ENCODE measurements around the gene TEK.

The TEK gene

DNA sequence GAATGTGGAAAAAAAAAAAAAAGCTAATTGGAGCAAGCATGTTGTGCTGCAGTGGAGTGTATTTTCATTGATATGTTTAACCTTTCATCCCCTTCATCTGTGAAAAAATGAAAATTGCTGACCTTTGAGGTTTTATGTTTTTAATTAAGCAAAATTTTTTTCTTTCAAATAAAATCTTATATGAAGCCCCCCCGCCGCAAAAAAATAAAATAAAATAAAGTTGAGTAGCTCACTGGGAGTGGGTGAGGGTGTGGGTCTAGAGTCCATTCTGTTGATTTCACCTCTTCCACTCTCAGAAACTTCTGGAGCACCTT lies 43.3 kb downstream of the TEK start:
- TF ChIP-seq YY1 (IDR thresholded peaks at IDR 0.05; ENCODE audit: low read depth) (no peak), EGR1 (IDR thresholded peaks at IDR 0.05) (no peak), TEAD4 (IDR thresholded peaks at IDR 0.05) (no peak), EP300 (IDR thresholded peaks at IDR 0.05; ENCODE audit: borderline replicate concordance) (no peak), FOXM1 (IDR thresholded peaks at IDR 0.05; ENCODE audit: borderline replicate concordance, low read depth) (no peak), NFIC (IDR thresholded peaks at IDR 0.05) (no peak), CREB1 (IDR thresholded peaks at IDR 0.05; ENCODE audit: low read depth) (no peak), TAF1 (IDR thresholded peaks at IDR 0.05; ENCODE audit: low read depth) (no peak), RAD21 (IDR thresholded peaks at IDR 0.05; ENCODE audit: low read depth) (no peak), TCF12 (IDR thresholded peaks at IDR 0.05; ENCODE audit: low read depth) (no peak), CEBPB (IDR thresholded peaks at IDR 0.05) (no peak)
- TF ChIP-seq, protein P1, sequence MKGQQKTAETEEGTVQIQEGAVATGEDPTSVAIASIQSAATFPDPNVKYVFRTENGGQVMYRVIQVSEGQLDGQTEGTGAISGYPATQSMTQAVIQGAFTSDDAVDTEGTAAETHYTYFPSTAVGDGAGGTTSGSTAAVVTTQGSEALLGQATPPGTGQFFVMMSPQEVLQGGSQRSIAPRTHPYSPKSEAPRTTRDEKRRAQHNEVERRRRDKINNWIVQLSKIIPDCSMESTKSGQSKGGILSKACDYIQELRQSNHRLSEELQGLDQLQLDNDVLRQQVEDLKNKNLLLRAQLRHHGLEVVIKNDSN (IDR thresholded peaks at IDR 0.05): no peak
- TF ChIP-seq, protein P2, sequence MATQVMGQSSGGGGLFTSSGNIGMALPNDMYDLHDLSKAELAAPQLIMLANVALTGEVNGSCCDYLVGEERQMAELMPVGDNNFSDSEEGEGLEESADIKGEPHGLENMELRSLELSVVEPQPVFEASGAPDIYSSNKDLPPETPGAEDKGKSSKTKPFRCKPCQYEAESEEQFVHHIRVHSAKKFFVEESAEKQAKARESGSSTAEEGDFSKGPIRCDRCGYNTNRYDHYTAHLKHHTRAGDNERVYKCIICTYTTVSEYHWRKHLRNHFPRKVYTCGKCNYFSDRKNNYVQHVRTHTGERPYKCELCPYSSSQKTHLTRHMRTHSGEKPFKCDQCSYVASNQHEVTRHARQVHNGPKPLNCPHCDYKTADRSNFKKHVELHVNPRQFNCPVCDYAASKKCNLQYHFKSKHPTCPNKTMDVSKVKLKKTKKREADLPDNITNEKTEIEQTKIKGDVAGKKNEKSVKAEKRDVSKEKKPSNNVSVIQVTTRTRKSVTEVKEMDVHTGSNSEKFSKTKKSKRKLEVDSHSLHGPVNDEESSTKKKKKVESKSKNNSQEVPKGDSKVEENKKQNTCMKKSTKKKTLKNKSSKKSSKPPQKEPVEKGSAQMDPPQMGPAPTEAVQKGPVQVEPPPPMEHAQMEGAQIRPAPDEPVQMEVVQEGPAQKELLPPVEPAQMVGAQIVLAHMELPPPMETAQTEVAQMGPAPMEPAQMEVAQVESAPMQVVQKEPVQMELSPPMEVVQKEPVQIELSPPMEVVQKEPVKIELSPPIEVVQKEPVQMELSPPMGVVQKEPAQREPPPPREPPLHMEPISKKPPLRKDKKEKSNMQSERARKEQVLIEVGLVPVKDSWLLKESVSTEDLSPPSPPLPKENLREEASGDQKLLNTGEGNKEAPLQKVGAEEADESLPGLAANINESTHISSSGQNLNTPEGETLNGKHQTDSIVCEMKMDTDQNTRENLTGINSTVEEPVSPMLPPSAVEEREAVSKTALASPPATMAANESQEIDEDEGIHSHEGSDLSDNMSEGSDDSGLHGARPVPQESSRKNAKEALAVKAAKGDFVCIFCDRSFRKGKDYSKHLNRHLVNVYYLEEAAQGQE (IDR thresholded peaks at IDR 0.05; ENCODE audit: low read depth): no peak

DNA sequence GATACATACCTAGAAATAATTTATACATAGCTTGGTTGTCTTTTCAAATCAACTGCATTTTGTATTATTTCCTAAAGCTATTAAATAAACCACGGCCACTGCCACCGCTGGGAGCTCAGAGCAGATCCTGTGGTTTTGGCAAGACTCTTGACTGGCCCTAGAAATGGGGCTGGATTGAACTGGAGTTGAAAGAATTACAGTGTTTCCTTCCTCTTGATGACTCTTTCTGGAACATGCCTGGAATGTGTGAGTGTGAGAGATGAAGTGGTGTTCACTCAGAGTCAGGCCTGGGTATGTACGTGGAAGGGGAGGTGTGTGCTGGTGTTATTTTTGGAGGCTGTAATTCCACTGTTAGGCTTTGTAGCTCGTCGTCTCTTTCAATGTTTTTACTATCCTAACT lies 45.9 kb downstream of the TEK start:
- TF ChIP-seq CREB1 (IDR thresholded peaks at IDR 0.05; ENCODE audit: low read depth): no peak
- TF ChIP-seq NFIC (IDR thresholded peaks at IDR 0.05): no peak

DNA sequence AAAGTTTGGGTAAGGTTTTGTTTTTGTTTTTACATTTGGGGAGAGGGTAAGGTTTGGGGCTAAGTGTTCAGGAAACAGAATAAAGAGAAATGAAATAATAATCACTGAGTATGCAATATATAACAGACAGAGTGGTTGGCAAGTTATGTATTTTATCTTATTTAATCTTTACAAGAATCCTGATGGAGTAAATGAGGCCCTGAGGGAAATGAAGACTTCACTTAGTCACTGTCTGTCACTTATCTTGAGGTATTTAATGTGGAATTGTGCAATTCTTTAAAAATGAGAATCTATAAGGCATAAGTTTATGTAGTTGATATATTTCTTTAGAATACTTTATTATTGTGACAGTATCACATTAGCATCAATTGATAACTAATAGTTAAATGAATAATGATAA lies 48.1 kb downstream of the TEK start:
- TF ChIP-seq CEBPB (IDR thresholded peaks at IDR 0.05) (no peak), TEAD4 (IDR thresholded peaks at IDR 0.05) (no peak), TAF1 (IDR thresholded peaks at IDR 0.05; ENCODE audit: low read depth) (no peak), CREB1 (IDR thresholded peaks at IDR 0.05; ENCODE audit: low read depth) (no peak), RAD21 (IDR thresholded peaks at IDR 0.05; ENCODE audit: low read depth) (no peak), NFIC (IDR thresholded peaks at IDR 0.05) (no peak)

DNA sequence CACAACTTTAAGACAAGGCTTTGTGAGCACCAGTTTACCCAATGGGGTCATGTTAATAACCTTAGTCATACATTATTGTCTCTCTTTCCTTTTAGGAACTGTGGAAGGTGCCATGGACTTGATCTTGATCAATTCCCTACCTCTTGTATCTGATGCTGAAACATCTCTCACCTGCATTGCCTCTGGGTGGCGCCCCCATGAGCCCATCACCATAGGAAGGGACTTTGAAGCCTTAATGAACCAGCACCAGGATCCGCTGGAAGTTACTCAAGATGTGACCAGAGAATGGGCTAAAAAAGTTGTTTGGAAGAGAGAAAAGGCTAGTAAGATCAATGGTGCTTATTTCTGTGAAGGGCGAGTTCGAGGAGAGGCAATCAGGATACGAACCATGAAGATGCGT lies 48.7 kb downstream of the TEK start:
- TF ChIP-seq CREB1 (IDR thresholded peaks at IDR 0.05; ENCODE audit: low read depth) (no peak), RAD21 (IDR thresholded peaks at IDR 0.05; ENCODE audit: low read depth) (no peak), TCF12 (IDR thresholded peaks at IDR 0.05; ENCODE audit: low read depth) (no peak), YY1 (IDR thresholded peaks at IDR 0.05; ENCODE audit: low read depth) (no peak), TAF1 (IDR thresholded peaks at IDR 0.05; ENCODE audit: low read depth) (no peak), EP300 (IDR thresholded peaks at IDR 0.05; ENCODE audit: borderline replicate concordance) (no peak), ZBTB7A (IDR thresholded peaks at IDR 0.05; ENCODE audit: low read depth) (no peak), FOXM1 (IDR thresholded peaks at IDR 0.05; ENCODE audit: borderline replicate concordance, low read depth) (no peak), TEAD4 (IDR thresholded peaks at IDR 0.05) (no peak), CEBPB (IDR thresholded peaks at IDR 0.05) (no peak), EGR1 (IDR thresholded peaks at IDR 0.05) (no peak)
- TF ChIP-seq, protein P1 (IDR thresholded peaks at IDR 0.05): no peak
- TF ChIP-seq, protein P2 (IDR thresholded peaks at IDR 0.05; ENCODE audit: low read depth): no peak

DNA sequence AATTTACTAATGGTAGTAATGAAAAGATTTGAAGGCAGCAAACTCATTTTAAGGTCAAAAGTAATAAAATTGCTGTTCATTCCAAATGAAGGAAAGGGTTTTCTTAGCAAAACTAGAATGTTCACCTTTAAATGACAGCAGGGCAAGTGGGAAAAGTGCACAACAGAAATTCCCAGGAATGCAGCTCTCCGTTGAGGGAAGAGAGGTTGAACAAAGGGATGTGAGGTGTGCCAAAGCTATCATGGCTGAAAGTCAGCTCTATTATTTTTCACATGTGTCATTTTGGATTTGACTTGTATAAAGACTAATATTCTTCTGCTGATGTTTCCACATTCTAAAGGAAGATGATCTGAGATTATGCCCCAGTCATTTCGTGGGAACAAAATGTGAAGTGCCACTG lies 51.6 kb downstream of the TEK start:
- no peak for TF ChIP-seq FOXM1 (IDR thresholded peaks at IDR 0.05; ENCODE audit: borderline replicate concordance, low read depth)
- no peak for TF ChIP-seq TAF1 (IDR thresholded peaks at IDR 0.05; ENCODE audit: low read depth)
- TF ChIP-seq YY1 (IDR thresholded peaks at IDR 0.05; ENCODE audit: low read depth): no peak
- TF ChIP-seq CREB1 (IDR thresholded peaks at IDR 0.05; ENCODE audit: low read depth): no peak
- no peak for TF ChIP-seq CEBPB (IDR thresholded peaks at IDR 0.05)
- TF ChIP-seq RAD21 (IDR thresholded peaks at IDR 0.05; ENCODE audit: low read depth): no peak
- TF ChIP-seq, protein P1 (IDR thresholded peaks at IDR 0.05): no peak
- TF ChIP-seq EGR1 (IDR thresholded peaks at IDR 0.05): no peak
- TF ChIP-seq, protein P3, sequence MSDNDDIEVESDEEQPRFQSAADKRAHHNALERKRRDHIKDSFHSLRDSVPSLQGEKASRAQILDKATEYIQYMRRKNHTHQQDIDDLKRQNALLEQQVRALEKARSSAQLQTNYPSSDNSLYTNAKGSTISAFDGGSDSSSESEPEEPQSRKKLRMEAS (IDR thresholded peaks at IDR 0.05): no peak
- no peak for TF ChIP-seq ZBTB7A (IDR thresholded peaks at IDR 0.05; ENCODE audit: low read depth)
- TF ChIP-seq EP300 (IDR thresholded peaks at IDR 0.05; ENCODE audit: borderline replicate concordance): no peak
- no peak for TF ChIP-seq TCF12 (IDR thresholded peaks at IDR 0.05; ENCODE audit: low read depth)
- TF ChIP-seq NFIC (IDR thresholded peaks at IDR 0.05): no peak

DNA sequence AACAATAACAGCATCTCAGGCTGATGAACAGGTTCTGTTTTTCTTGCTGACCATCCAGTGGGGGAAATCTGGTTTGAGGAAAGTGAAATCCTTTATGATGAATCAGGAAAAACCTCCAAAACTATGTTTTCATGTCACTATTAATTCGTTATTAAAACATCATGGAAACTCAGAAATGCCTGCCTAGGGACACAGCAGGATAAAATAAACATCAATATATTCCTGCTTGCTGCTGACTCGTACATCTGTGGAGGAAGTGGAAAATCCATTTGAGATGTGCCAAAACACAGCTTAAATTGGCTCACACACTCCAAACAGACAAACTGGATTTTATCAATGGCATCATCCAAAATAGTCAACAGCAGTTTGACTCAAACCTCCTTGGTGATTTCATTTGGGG lies 53.0 kb downstream of the TEK start:
- TF ChIP-seq EGR1 (IDR thresholded peaks at IDR 0.05): no peak
- TF ChIP-seq TCF12 (IDR thresholded peaks at IDR 0.05; ENCODE audit: low read depth): no peak
- no peak for TF ChIP-seq EP300 (IDR thresholded peaks at IDR 0.05; ENCODE audit: borderline replicate concordance)
- TF ChIP-seq TEAD4 (IDR thresholded peaks at IDR 0.05): no peak

Measured in Ishikawa (cell line).